Fibroblast of lung (primary cell): Measurements from ENCODE around the gene INVS.

Source experiments
- EZH2 ChIP-seq: IDR thresholded peaks from 2 replicates; pipeline ENCODE4 v1.5.1; 2012; ENCODE audit warnings: low read length, control low read depth, mild to moderate bottlenecking; ENCODE audit errors: missing control alignments
- TF ChIP-seq, protein P1 (sequence below), 2 donors: IDR thresholded peaks in 1 of 2; conservative IDR thresholded peaks in 1 of 2; 1 replicate in 1 of 2; 2 replicates in 1 of 2; pipeline ENCODE4 v1.5.1; 2011 to 2012; ENCODE audit warnings: low read length in 2 of 2, control low read depth in 1 of 2, inconsistent platforms in 1 of 2, low read depth in 1 of 2, mild to moderate bottlenecking in 1 of 2

GRCh38 chr9:100206899-100207298 lies 107.9 kb downstream of the INVS start:
- TF ChIP-seq, protein P1, sequence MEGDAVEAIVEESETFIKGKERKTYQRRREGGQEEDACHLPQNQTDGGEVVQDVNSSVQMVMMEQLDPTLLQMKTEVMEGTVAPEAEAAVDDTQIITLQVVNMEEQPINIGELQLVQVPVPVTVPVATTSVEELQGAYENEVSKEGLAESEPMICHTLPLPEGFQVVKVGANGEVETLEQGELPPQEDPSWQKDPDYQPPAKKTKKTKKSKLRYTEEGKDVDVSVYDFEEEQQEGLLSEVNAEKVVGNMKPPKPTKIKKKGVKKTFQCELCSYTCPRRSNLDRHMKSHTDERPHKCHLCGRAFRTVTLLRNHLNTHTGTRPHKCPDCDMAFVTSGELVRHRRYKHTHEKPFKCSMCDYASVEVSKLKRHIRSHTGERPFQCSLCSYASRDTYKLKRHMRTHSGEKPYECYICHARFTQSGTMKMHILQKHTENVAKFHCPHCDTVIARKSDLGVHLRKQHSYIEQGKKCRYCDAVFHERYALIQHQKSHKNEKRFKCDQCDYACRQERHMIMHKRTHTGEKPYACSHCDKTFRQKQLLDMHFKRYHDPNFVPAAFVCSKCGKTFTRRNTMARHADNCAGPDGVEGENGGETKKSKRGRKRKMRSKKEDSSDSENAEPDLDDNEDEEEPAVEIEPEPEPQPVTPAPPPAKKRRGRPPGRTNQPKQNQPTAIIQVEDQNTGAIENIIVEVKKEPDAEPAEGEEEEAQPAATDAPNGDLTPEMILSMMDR (conservative IDR thresholded peaks at IDR 0.05 in 1 of 2, IDR thresholded peaks at IDR 0.05 in 1 of 2; ENCODE audit: low read depth in 1 of 2, low read length in 2 of 2) = no peak
- no peak for TF ChIP-seq EZH2
